Measurements from ENCODE around the gene MTUS2.

MTUS2 gene

GRCh38 chr13:29379865-29380264, 559.7 kb downstream of the MTUS2 start:
- no peak overlapping the region for H3K4me3 ChIP-seq (ENCODE audit: low read length, poor library complexity, severe bottlenecking)
- H3K9me2 ChIP-seq (replicated peaks; ENCODE audit: low read depth, low read length): no peaks in the 10 kb centered on the region
- H3K36me3 ChIP-seq (ENCODE audit: insufficient read depth, low read length): no peaks in the 10 kb centered on the region
- H2AFZ ChIP-seq (ENCODE audit: low read length): no peak overlapping the region
- H3K4me1 ChIP-seq (ENCODE audit: insufficient read depth, low read length, poor library complexity, severe bottlenecking): no peaks in the 10 kb centered on the region
- no peak overlapping the region for H3K4me2 ChIP-seq (ENCODE audit: low read depth, low read length, poor library complexity, severe bottlenecking)
- H3K9ac ChIP-seq (ENCODE audit: low read depth, low read length, poor library complexity, severe bottlenecking): no peak overlapping the region
- TF ChIP-seq EZH2phosphoT487 (IDR thresholded peaks at IDR 0.05; ENCODE audit: borderline replicate concordance): no peak
- TF ChIP-seq CTCF (conservative IDR thresholded peaks at IDR 0.05; ENCODE audit: low read length): no peak
- H3K27me3 ChIP-seq (ENCODE audit: insufficient read depth, low read length, poor library complexity, severe bottlenecking): no peaks in the 10 kb centered on the region
- H4K20me1 ChIP-seq (ENCODE audit: insufficient read depth, low read length, poor library complexity, severe bottlenecking): no peaks in the 10 kb centered on the region
- no peaks in the 10 kb centered on the region; the same call in 1 of the 2 replicates for H3K9me3 ChIP-seq (ENCODE audit: insufficient read depth, low read depth, low read length)
- H3K79me2 ChIP-seq (ENCODE audit: insufficient read depth, low read length): no peaks in the 10 kb centered on the region
- H3F3A ChIP-seq (ENCODE audit: low read depth): no peaks in the 10 kb centered on the region

- H3K4me1 ChIP-seq (ENCODE audit: insufficient read depth, low read length, poor library complexity, severe bottlenecking): no peaks in the 10 kb centered on the region
- no peak overlapping the region for H2AFZ ChIP-seq (ENCODE audit: low read length)
- H3K9me3 ChIP-seq (ENCODE audit: insufficient read depth, low read depth, low read length): no peaks in the 10 kb centered on the region; the same call in 1 of the 2 replicates
- no peak overlapping the region for H3K4me2 ChIP-seq (ENCODE audit: low read depth, low read length, poor library complexity, severe bottlenecking)
- TF ChIP-seq CTCF (conservative IDR thresholded peaks at IDR 0.05; ENCODE audit: low read length) (no peak), EZH2phosphoT487 (IDR thresholded peaks at IDR 0.05; ENCODE audit: borderline replicate concordance) (no peak)
- no peaks in the 10 kb centered on the region for H3K9me2 ChIP-seq (replicated peaks; ENCODE audit: low read depth, low read length)
- H3K9ac ChIP-seq (ENCODE audit: low read depth, low read length, poor library complexity, severe bottlenecking): no peak overlapping the region
- no peaks in the 10 kb centered on the region for H3F3A ChIP-seq (ENCODE audit: low read depth)
- H3K27me3 ChIP-seq (ENCODE audit: insufficient read depth, low read length, poor library complexity, severe bottlenecking): no peaks in the 10 kb centered on the region
- H3K79me2 ChIP-seq (ENCODE audit: insufficient read depth, low read length): no peaks in the 10 kb centered on the region
- H3K4me3 ChIP-seq (ENCODE audit: low read length, poor library complexity, severe bottlenecking): no peak overlapping the region
- H4K20me1 ChIP-seq (ENCODE audit: insufficient read depth, low read length, poor library complexity, severe bottlenecking): no peaks in the 10 kb centered on the region
- no peaks in the 10 kb centered on the region for H3K36me3 ChIP-seq (ENCODE audit: insufficient read depth, low read length)
Measured at GRCh38 chr13:29382021-29382420, 561.9 kb downstream of the MTUS2 start.

- no peaks in the 10 kb centered on the region for H3K79me2 ChIP-seq (ENCODE audit: insufficient read depth, low read length)
- no peak overlapping the region for H3K4me2 ChIP-seq (ENCODE audit: low read depth, low read length, poor library complexity, severe bottlenecking)
- H3K36me3 ChIP-seq (ENCODE audit: insufficient read depth, low read length): no peaks in the 10 kb centered on the region
- no peaks in the 10 kb centered on the region for H3K4me1 ChIP-seq (ENCODE audit: insufficient read depth, low read length, poor library complexity, severe bottlenecking)
- no peak overlapping the region for H2AFZ ChIP-seq (ENCODE audit: low read length)
- TF ChIP-seq EZH2phosphoT487 (IDR thresholded peaks at IDR 0.05; ENCODE audit: borderline replicate concordance): no peak
- TF ChIP-seq CTCF (conservative IDR thresholded peaks at IDR 0.05; ENCODE audit: low read length): no peak
- H3K27me3 ChIP-seq (ENCODE audit: insufficient read depth, low read length, poor library complexity, severe bottlenecking): no peaks in the 10 kb centered on the region
- H3K4me3 ChIP-seq (ENCODE audit: low read length, poor library complexity, severe bottlenecking): no peak overlapping the region
- no peaks in the 10 kb centered on the region for H3F3A ChIP-seq (ENCODE audit: low read depth)
- H3K9ac ChIP-seq (ENCODE audit: low read depth, low read length, poor library complexity, severe bottlenecking): no peak overlapping the region
- H3K9me2 ChIP-seq (replicated peaks; ENCODE audit: low read depth, low read length): no peaks in the 10 kb centered on the region
- H3K9me3 ChIP-seq (ENCODE audit: insufficient read depth, low read depth, low read length): no peaks in the 10 kb centered on the region; the same call in 1 of the 2 replicates
- H4K20me1 ChIP-seq (ENCODE audit: insufficient read depth, low read length, poor library complexity, severe bottlenecking): no peaks in the 10 kb centered on the region
Measured at GRCh38 chr13:29383476-29383875, 563.3 kb downstream of the MTUS2 start.
